IPS-NIHi11 (cell line): ENCODE data around the gene INPP5F.
A peak's percentile ranks its signal among the peaks of the same experiment; 100 is the strongest.
"Not testable (repeated sequence)": the region's sequence is repeated elsewhere in the genome, so short reads cannot be mapped to it uniquely, and the experiment has no call there.

Source experiments
- DNase-seq: peaks from one replicate; pipeline ENCODE4 v3.0.0; 2012; ENCODE audit warnings: mixed read lengths, low spot score

The INPP5F gene

GRCh38 chr10:119705434-119705831, 20.4 kb upstream of the INPP5F start:
- DNase-seq: no peak

- DNase-seq: no peak
These were observed 19.1 kb upstream of the INPP5F start for GRCh38 chr10:119706521-119707278.

GRCh38 chr10:119707331-119707730, 18.5 kb upstream of the INPP5F start:
- not testable (repeated sequence) for DNase-seq

GRCh38 chr10:119710935-119711334, 14.9 kb upstream of the INPP5F start:
- not testable (repeated sequence) for DNase-seq

- DNase-seq: no peak
These were observed 11.9 kb upstream of the INPP5F start for GRCh38 chr10:119713744-119714483.

GRCh38 chr10:119714484-119714816, 11.4 kb upstream of the INPP5F start:
- no peak for DNase-seq

- no peak for DNase-seq
These were observed 10.0 kb upstream of the INPP5F start for GRCh38 chr10:119715628-119716505.

GRCh38 chr10:119723161-119723560, 2.7 kb upstream of the INPP5F start:
- no peak for DNase-seq

GRCh38 chr10:119723624-119724023, 2.2 kb upstream of the INPP5F start:
- no peak for DNase-seq

- peak; percentile 28 for DNase-seq
These were observed 995 bp upstream of the INPP5F start for GRCh38 chr10:119724593-119725516.

GRCh38 chr10:119725517-119725827, 378 bp upstream of the INPP5F start:
- DNase-seq: no peak

- DNase-seq: no peak
These were observed 919 bp downstream of the INPP5F start for GRCh38 chr10:119726676-119727261.

GRCh38 chr10:119728172-119728800, 2.4 kb downstream of the INPP5F start:
- DNase-seq: no peak

- DNase-seq: no peak
These were observed 8.8 kb downstream of the INPP5F start for GRCh38 chr10:119734396-119735332.

GRCh38 chr10:119735451-119735850, 9.6 kb downstream of the INPP5F start:
- DNase-seq: no peak

GRCh38 chr10:119736220-119736619, 10.4 kb downstream of the INPP5F start:
- no peak for DNase-seq

- no peak for DNase-seq
These were observed 11.3 kb downstream of the INPP5F start for GRCh38 chr10:119737039-119737663.

GRCh38 chr10:119737823-119738222, 12.0 kb downstream of the INPP5F start:
- peak; percentile 64 for DNase-seq

GRCh38 chr10:119738962-119739361, 13.1 kb downstream of the INPP5F start:
- DNase-seq: no peak
